Measurements from ENCODE around the gene SLAMF7. TPM values are rescaled to one million over a fixed set of nuclear protein-coding genes. Genes with fewer than 3 reads are reported as not detected.
"Not testable (repeated sequence)": the region's sequence is repeated elsewhere in the genome, so short reads cannot be mapped to it uniquely, and the experiment has no call there.

Gene SLAMF7
- total and polyA plus RNA-seq, 2 of the 13 experiments (the other 11 are each of a cell fraction or from before 2014, with no cell fraction given): not detected

DNA sequence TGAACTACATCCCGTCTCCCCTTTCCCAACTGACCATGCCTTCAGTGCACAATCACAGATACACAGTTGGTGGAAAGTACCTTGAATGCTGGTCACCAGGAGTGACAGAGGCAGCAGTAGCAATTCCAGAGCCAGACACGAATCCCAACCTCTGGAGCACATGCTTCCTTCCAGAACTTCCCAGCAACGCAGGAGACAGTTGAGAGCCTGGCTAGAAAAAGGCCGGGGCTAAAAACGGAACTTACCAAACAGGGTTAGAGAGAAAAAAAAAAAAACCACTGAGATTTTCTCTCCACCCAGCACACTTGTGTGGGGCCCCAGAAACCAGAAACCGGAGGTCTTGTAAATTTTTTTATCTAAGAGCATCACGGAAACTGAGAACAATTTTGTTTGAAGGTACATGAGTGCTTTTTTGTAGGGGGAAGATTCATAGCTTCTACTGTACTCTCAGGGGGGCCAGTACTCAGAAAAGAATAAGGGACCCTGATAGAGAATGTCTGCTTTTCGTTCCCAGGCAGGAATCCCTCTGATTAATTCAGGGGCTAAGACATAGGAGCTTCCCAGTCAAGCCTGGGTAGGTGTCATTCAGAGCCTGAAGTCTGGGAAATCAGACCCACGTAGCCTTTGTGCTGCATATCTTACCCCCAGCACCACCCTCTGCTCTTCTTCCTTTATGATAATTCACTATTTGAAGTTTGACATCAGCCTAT, 27.3 kb upstream of the SLAMF7 start, which contains the start of gene CD48:
TSS of gene CD48 (minus strand) at position 221 of the 710 bp plus-strand sequence. CDS start at position 162, 59 bp downstream.
- ATAC-seq: no peak
- Histone ChIP-seq H3K9me3 (ENCODE audit: low read length) (no peaks in the 10 kb centered on the region), H3K27me3 (ENCODE audit: control insufficient read depth in 1 of 2, insufficient read depth in 2 of 2, low read length in 2 of 2) (peaks cover 0 to 3% of the 10 kb centered on the region in 2 experiments; a peak in 1 of 5 replicates), H2AFZ (ENCODE audit: low read length) (no peak within 1 kb of the TSS), H3K27ac (ENCODE audit: extremely low read length, insufficient read depth, low read length) (no peak within 1 kb of the TSS), H3K9ac (ENCODE audit: insufficient read depth, low read depth, low read length) (no peak within 1 kb of the TSS), H3K79me2 (ENCODE audit: insufficient read depth, low read length) (no peaks in the 10 kb centered on the region), H3K4me2 (ENCODE audit: low read depth, low read length) (no peak within 1 kb of the TSS), H3K36me3 (replicated peaks in 1 of 2; ENCODE audit: control insufficient read depth in 1 of 2, insufficient read depth in 2 of 2, low read length in 2 of 2) (no peaks in the 10 kb centered on the region), H3K4me3 (replicated peaks in 1 of 3; ENCODE audit: insufficient read depth in 1 of 3, low read depth in 2 of 3, low read length in 3 of 3) (no peak within 1 kb of the TSS), H3K4me1 (ENCODE audit: insufficient read depth, low read length) (no peaks in the 10 kb centered on the region), H4K20me1 (ENCODE audit: insufficient read depth, low read length) (no peaks in the 10 kb centered on the region)
- POLR2A ChIA-PET: no interaction called here
- intact Hi-C loops (cut with micrococcal nuclease; ENCODE audit: unreplicated experiment) (no loop called here), in situ Hi-C loops (cut with HindIII; ENCODE audit: extremely low pct_ligation_motif_present, low pct_unique_long_range_greater_than_20kb) (no loop called here)
- 7% methylated on average over 9 of the region's 9 CpGs for WGBS (ENCODE audit: low lambda C conversion rate)
- TF ChIP-seq ZNF616 (CRISPR knock-in tag; IDR thresholded peaks at IDR 0.05; ENCODE audit: low read depth): no peak
- TF ChIP-seq, protein P1, sequence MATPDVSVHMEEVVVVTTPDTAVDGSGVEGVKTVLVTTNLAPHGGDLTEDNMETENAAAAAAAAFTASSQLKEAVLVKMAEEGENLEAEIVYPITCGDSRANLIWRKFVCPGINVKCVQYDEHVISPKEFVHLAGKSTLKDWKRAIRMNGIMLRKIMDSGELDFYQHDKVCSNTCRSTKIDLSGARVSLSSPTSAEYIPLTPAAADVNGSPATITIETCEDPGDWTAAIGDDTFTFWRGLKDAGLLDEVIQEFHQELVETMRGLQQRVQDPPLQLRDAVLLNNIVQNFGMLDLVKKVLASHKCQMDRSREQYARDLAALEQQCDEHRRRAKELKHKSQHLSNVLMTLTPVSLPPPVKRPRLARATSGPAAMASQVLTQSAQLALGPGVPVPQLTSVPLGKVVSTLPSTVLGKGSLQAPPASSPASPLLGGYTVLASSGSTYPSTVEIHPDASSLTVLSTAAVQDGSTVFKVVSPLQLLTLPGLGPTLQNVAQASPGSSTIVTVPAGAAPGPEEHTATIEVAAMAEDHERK (CRISPR knock-in tag; IDR thresholded peaks at IDR 0.05; ENCODE audit: low read depth): no peak
- TF ChIP-seq ZNF615 (CRISPR knock-in tag; IDR thresholded peaks at IDR 0.05; ENCODE audit: borderline replicate concordance): no peak
- TF ChIP-seq NCOA5 (CRISPR knock-in tag; IDR thresholded peaks at IDR 0.05): no peak
- TF ChIP-seq, protein P2, sequence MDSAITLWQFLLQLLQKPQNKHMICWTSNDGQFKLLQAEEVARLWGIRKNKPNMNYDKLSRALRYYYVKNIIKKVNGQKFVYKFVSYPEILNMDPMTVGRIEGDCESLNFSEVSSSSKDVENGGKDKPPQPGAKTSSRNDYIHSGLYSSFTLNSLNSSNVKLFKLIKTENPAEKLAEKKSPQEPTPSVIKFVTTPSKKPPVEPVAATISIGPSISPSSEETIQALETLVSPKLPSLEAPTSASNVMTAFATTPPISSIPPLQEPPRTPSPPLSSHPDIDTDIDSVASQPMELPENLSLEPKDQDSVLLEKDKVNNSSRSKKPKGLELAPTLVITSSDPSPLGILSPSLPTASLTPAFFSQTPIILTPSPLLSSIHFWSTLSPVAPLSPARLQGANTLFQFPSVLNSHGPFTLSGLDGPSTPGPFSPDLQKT (CRISPR knock-in tag; IDR thresholded peaks at IDR 0.05; ENCODE audit: borderline replicate concordance): no peak
- TF ChIP-seq SYNCRIP (IDR thresholded peaks at IDR 0.05; ENCODE audit: insufficient read depth, low read depth, low read length): no peak
- no peak for TF ChIP-seq THYN1 (CRISPR knock-in tag; IDR thresholded peaks at IDR 0.05; ENCODE audit: borderline replicate concordance, low read depth)
- TF ChIP-seq KDM4B (CRISPR knock-in tag; IDR thresholded peaks at IDR 0.05): no peak
- TF ChIP-seq TBX2 (CRISPR knock-in tag; IDR thresholded peaks at IDR 0.05; ENCODE audit: borderline replicate concordance): no peak
- no peak for TF ChIP-seq ZBTB3 (CRISPR knock-in tag; IDR thresholded peaks at IDR 0.05; ENCODE audit: borderline replicate concordance, low read depth)
- no peak for TF ChIP-seq FOXK1 (CRISPR knock-in tag; IDR thresholded peaks at IDR 0.05; ENCODE audit: borderline replicate concordance, low read depth)
- TF ChIP-seq ZBTB21 (CRISPR knock-in tag; IDR thresholded peaks at IDR 0.05): no peak
- no peak for TF ChIP-seq MTA3 (CRISPR knock-in tag; IDR thresholded peaks at IDR 0.05)
- no peak for FAIRE-seq
- DNase-seq (ENCODE audit: low spot score): no peak
- CTCF ChIA-PET (ENCODE audit: low intra/inter-chr PET ratio, low total read pairs): no interaction called here
- no TSS peak for BruUV-seq (replicated peaks)

DNA sequence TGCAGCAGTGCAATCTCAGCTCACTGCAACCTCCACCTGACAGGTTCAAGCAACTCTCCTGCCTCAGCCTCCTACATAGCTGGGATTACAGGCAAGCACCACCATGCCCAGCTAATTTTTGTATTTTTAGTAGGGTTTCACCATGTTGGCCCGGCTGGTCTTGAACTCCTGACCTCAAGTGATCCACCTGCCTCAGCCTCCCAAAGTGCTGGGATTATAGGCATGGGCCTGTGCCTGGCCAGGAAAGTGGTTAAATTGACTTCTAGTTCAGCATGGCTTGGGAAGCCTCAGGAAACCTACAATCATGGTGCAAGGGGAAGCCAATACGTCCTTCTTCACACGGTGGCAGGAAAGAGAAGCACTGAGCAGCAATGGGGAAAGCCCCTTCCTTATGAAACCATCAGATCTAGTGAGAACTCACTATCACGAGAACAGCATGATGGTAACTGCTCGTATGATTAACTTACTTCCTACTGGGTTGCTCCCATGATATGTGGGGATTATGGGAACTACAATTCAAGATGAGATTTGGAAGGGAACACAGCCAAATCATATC, 26.4 kb upstream of the SLAMF7 start:
- WGBS (ENCODE audit: low lambda C conversion rate): 12% methylated on average over 5 of the region's 5 CpGs
- POLR2A ChIA-PET; in situ Hi-C loops (cut with HindIII; ENCODE audit: extremely low pct_ligation_motif_present, low pct_unique_long_range_greater_than_20kb): not testable (repeated sequence)

More for the DNA sequence above, 26.4 kb upstream of the SLAMF7 start:
- H3K4me1 ChIP-seq (ENCODE audit: insufficient read depth, low read length); FAIRE-seq; H3K79me2 ChIP-seq (ENCODE audit: insufficient read depth, low read length); H3K9me3 ChIP-seq (ENCODE audit: low read length); H3K4me3 ChIP-seq (replicated peaks in 1 of 3; ENCODE audit: insufficient read depth in 1 of 3, low read depth in 2 of 3, low read length in 3 of 3); intact Hi-C loops (cut with micrococcal nuclease; ENCODE audit: unreplicated experiment); H3K27ac ChIP-seq (ENCODE audit: extremely low read length, insufficient read depth, low read length); CTCF ChIA-PET (ENCODE audit: low intra/inter-chr PET ratio, low total read pairs); DNase-seq (ENCODE audit: low spot score); ATAC-seq; H2AFZ ChIP-seq (ENCODE audit: low read length); H3K36me3 ChIP-seq (replicated peaks in 1 of 2; ENCODE audit: control insufficient read depth in 1 of 2, insufficient read depth in 2 of 2, low read length in 2 of 2); H3K9ac ChIP-seq (ENCODE audit: insufficient read depth, low read depth, low read length); H3K4me2 ChIP-seq (ENCODE audit: low read depth, low read length); BruUV-seq (replicated peaks); H3K27me3 ChIP-seq (ENCODE audit: control insufficient read depth in 1 of 2, insufficient read depth in 2 of 2, low read length in 2 of 2); H4K20me1 ChIP-seq (ENCODE audit: insufficient read depth, low read length): not testable (repeated sequence)
